ENCODE data around the gene PSMD9.

DNA sequence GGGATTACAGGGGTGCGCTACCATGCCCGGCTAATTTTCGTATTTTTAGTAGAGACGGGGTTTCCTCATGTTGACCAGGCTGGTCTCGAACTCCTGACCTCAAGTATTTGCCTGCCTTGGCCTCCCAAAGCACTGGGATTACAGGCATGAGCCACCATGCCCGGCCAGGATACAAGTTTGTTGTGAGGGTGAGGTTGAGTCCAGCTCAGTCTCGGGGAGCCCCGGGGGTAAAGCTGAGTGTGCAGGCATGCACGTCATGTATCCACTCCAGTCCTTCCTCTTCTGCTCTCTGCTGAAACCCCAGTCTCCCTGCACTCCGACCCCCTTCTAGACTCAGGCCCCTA is 30.3 kb upstream of the PSMD9 start:
- TF ChIP-seq, protein P1, sequence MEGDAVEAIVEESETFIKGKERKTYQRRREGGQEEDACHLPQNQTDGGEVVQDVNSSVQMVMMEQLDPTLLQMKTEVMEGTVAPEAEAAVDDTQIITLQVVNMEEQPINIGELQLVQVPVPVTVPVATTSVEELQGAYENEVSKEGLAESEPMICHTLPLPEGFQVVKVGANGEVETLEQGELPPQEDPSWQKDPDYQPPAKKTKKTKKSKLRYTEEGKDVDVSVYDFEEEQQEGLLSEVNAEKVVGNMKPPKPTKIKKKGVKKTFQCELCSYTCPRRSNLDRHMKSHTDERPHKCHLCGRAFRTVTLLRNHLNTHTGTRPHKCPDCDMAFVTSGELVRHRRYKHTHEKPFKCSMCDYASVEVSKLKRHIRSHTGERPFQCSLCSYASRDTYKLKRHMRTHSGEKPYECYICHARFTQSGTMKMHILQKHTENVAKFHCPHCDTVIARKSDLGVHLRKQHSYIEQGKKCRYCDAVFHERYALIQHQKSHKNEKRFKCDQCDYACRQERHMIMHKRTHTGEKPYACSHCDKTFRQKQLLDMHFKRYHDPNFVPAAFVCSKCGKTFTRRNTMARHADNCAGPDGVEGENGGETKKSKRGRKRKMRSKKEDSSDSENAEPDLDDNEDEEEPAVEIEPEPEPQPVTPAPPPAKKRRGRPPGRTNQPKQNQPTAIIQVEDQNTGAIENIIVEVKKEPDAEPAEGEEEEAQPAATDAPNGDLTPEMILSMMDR (optimal IDR thresholded peaks at IDR 0.05 in 1 of 3, IDR thresholded peaks at IDR 0.05 in 1 of 3, conservative IDR thresholded peaks at IDR 0.05 in 1 of 3; ENCODE audit: extremely low read depth in 1 of 3, insufficient read depth in 2 of 3, low read length in 3 of 3) = no peak
- TF ChIP-seq EZH2 (IDR thresholded peaks at IDR 0.05; ENCODE audit: low read length) = no peak
